AG09309 (cell line): Measurements from ENCODE around the gene NFATC2IP.
A peak's percentile ranks its signal among the peaks of the same experiment; 100 is the strongest.

Experiments used
- DNase-seq: peaks from one replicate; pipeline ENCODE4 v3.0.0-alpha.2; 2010; ENCODE audit warnings: low read depth
- H3K4me3 ChIP-seq: 2 replicates; pipeline ENCODE4 v1.5.1; 2011; ENCODE audit warnings: mild to moderate bottlenecking, low read depth, low read length, moderate library complexity; ENCODE audit not compliant: control insufficient read depth
- CTCF ChIP-seq: IDR thresholded peaks from 2 replicates; pipeline ENCODE4 v1.5.1; 2011; ENCODE audit warnings: mild to moderate bottlenecking, low read depth, low read length, inconsistent platforms; ENCODE audit not compliant: insufficient read depth, control insufficient read depth; ENCODE audit errors: missing control alignments

NFATC2IP gene

DNA sequence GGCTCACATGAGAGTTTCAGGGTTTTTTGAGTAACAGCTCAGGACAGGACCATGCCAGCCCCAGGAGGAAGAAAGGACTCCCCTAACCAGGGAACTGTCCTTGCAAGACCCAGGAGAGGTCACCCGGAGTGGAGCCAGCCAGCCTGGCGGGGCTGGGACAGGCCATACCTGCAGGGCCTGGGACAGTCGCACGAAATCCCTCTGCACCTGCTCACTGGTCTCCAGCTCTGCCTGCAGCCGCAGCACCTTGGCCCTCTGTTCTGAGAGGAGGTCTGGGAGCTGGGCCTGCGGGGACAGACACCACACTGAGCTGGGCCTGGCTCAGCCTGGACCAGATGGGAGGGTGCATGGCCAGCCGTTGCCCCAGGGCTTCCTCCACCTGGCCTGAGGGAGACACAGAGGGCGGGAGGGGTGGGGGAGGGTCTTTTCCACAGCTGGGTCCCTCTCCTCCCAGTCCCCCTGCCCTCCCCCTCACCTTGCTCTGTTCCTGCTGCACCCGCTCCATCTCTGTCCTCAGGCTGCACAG is 45.4 kb upstream of the NFATC2IP start:
- no peak for TF ChIP-seq CTCF
- H3K4me3 ChIP-seq, result no peak overlapping the region

DNA sequence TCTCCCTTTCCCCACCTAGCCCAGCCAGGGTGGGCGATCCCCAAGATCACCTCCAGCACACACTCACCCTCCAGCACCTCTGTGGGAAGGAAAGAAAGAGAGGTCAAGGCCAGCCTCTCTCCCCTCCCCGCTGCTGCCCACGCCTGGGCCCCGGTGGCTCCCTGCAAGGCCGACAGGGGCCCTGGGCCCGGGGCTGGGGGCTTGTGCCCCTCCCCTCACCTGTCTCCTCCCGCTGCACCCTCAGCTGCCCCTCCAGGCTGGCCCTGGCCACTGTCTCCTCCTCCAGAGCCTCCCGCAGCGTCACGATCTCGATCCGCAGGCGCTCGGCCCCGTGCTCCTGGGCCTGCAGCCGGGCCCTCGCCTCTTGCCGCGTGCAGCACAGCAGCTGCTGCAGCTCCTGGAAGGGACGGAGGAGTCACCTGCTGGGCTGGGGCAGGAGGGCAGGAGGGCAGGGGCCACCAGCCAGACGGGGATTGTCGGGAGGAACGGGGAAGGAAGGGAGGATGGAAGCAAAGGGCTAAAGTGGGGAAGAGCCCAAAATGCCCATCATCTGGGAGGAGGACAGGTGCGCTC is 44.9 kb upstream of the NFATC2IP start:
- no peak overlapping the region for H3K4me3 ChIP-seq
- no peak for DNase-seq
- TF ChIP-seq CTCF, result no peak

More for the DNA sequence above, 45.4 kb upstream of the NFATC2IP start:
- no peak for DNase-seq

- TF ChIP-seq CTCF, result no peak
- H3K4me3 ChIP-seq, result no peak overlapping the region
- no peak for DNase-seq
Observed at GRCh38 chr16:28910086-28911031, 40.4 kb upstream of the NFATC2IP start.

GRCh38 chr16:28912558-28912957 is 38.2 kb upstream of the NFATC2IP start:
- DNase-seq, result no peak
- no peak for TF ChIP-seq CTCF
- H3K4me3 ChIP-seq, result no peak overlapping the region

- no peak for DNase-seq
- TF ChIP-seq CTCF, result no peak
- H3K4me3 ChIP-seq, result no peak overlapping the region
Observed at GRCh38 chr16:28913946-28914724, 36.6 kb upstream of the NFATC2IP start.

- no peak overlapping the region for H3K4me3 ChIP-seq
- peak; percentile 28 for DNase-seq
- TF ChIP-seq CTCF, result no peak
Observed at GRCh38 chr16:28915181-28915580, 35.6 kb upstream of the NFATC2IP start.
